ENCODE results near the gene DRAXIN.

DNA sequence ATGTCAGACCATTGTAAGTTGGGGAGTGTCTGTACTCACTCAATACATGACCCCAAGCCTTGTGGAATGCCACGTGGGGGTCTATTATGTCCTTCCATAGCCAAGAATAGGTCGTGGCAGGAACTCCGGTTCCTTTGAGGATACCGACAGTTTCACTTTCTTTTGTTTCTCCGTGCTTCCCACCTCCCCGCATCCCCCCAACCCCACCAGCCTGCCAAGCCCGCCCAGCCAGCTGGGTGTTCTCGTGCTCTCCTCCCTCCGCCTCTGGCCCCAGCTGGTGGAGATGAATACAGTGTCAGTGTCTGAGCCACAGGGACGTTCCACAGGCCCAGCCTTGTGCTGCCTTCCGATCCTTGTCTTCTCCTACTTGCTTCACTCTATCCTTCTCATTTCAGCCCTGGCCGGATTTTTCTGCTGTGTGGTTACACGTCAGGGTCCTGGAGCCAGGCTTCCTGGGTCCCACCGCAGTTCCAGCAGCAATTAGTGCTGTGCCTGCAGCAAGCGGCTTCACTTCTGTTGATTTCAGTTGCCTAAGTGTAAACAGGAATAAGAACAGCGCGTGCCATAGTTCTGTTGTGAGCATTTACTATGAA is 40.3 kb downstream of the DRAXIN start:
- TF ChIP-seq TAF1 (IDR thresholded peaks at IDR 0.05; ENCODE audit: low read depth), result no peak
- TF ChIP-seq CEBPB (IDR thresholded peaks at IDR 0.05), result no peak
- no peak for TF ChIP-seq EGR1 (IDR thresholded peaks at IDR 0.05)
- no peak for TF ChIP-seq NFIC (IDR thresholded peaks at IDR 0.05)
- no peak for TF ChIP-seq CREB1 (IDR thresholded peaks at IDR 0.05; ENCODE audit: low read depth)
- TF ChIP-seq, protein P1, sequence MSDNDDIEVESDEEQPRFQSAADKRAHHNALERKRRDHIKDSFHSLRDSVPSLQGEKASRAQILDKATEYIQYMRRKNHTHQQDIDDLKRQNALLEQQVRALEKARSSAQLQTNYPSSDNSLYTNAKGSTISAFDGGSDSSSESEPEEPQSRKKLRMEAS (IDR thresholded peaks at IDR 0.05), result no peak
- TF ChIP-seq EP300 (IDR thresholded peaks at IDR 0.05; ENCODE audit: borderline replicate concordance), result no peak
- no peak for TF ChIP-seq RAD21 (IDR thresholded peaks at IDR 0.05; ENCODE audit: low read depth)
- TF ChIP-seq TEAD4 (IDR thresholded peaks at IDR 0.05), result no peak
- TF ChIP-seq REST (IDR thresholded peaks at IDR 0.05; ENCODE audit: low read depth), result no peak
- no peak for TF ChIP-seq YY1 (IDR thresholded peaks at IDR 0.05; ENCODE audit: low read depth)
- no peak for TF ChIP-seq ZBTB7A (IDR thresholded peaks at IDR 0.05; ENCODE audit: low read depth)
- TF ChIP-seq, protein P2, sequence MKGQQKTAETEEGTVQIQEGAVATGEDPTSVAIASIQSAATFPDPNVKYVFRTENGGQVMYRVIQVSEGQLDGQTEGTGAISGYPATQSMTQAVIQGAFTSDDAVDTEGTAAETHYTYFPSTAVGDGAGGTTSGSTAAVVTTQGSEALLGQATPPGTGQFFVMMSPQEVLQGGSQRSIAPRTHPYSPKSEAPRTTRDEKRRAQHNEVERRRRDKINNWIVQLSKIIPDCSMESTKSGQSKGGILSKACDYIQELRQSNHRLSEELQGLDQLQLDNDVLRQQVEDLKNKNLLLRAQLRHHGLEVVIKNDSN (IDR thresholded peaks at IDR 0.05), result no peak

All from Ishikawa (cell line).